ENCODE data around the gene PCDH9. TPM values are rescaled to one million over a fixed set of nuclear protein-coding genes. Genes with fewer than 3 reads are reported as not detected.

Gene PCDH9
- total RNA-seq, 4 donors from 2014 or later = 2.8 to 22.4 (median 12.9) TPM

GRCh38 chr13:66397133-66397532 lies 833.0 kb downstream of the PCDH9 start:
- Histone ChIP-seq H3K4me1 (no peaks in the 10 kb centered on the region), H3K4me3 (replicated peaks in 1 of 3) (no peak overlapping the region), H3K27me3 (no peaks in the 10 kb centered on the region), H3K9me3 (no peaks in the 10 kb centered on the region), H3K36me3 (no peaks in the 10 kb centered on the region), H3K27ac (no peak overlapping the region)
- 84 to 90% methylated on average over 3 of the region's 3 CpGs for WGBS, 2 donors
- intact Hi-C loops (cut with DNase I) = no loop called here
- TF ChIP-seq CTCF (IDR thresholded peaks at IDR 0.05) = no peak
- TF ChIP-seq POLR2A (IDR thresholded peaks at IDR 0.05) = no peak
- DNase-seq = no peak

DNA sequence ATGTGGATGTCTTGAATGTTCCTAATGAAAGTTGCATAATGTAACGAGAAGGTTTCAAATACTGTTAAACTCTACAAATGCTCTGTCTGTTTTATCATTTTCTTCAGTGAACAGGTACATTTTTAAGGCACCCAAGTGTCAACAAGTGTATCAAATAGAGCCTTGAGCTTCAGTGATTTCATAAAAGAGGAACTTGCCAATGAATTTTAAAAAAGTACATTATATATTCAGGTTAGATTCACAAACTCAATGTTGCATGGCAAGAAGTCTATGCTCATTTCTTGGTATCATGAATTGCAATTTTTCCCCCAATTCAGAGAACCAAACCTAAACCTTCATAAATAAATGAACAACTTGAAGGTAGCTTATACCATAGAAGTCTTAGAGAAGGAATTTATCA lies 838.8 kb downstream of the PCDH9 start:
- intact Hi-C loops (cut with DNase I) = no loop called here
- no peaks in the 10 kb centered on the region for H3K4me1 ChIP-seq
- no peak for DNase-seq
- TF ChIP-seq POLR2A (IDR thresholded peaks at IDR 0.05) = no peak
- no peak for TF ChIP-seq CTCF (IDR thresholded peaks at IDR 0.05)
- H3K4me3 ChIP-seq (replicated peaks in 1 of 3) = no peak overlapping the region
- no peak overlapping the region for H3K27ac ChIP-seq
- H3K9me3 ChIP-seq = no peaks in the 10 kb centered on the region
- no peaks in the 10 kb centered on the region for H3K27me3 ChIP-seq
- H3K36me3 ChIP-seq = no peaks in the 10 kb centered on the region
- WGBS, 2 donors = 91 to 93% methylated on average over 1 of the region's 1 CpG

DNA sequence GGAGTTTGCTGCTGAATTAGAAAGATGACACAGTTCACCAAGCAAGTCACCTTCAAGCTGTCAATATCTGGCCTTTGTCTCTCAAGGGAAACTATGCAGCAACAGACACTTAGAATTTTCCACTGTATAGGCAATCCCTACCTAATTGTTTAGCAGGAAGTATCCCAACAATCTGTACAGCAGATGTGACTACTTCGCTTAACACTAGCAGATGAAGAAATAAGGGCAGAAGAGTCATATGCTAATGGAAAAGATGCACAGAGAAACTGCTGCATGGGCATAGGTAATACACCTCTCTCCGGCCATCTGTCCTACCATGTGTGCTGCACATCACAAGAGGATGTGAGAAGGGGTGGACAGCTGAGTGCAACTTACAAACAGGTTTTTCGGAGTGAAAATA lies 851.2 kb downstream of the PCDH9 start:
- Histone ChIP-seq H3K9me3 (no peaks in the 10 kb centered on the region), H3K36me3 (no peaks in the 10 kb centered on the region), H3K4me1 (no peaks in the 10 kb centered on the region), H3K4me3 (replicated peaks in 1 of 3) (no peak overlapping the region), H3K27ac (no peak overlapping the region), H3K27me3 (no peaks in the 10 kb centered on the region)
- no peak for DNase-seq
- 95 to 97% methylated on average over 3 of the region's 3 CpGs for WGBS, 2 donors
- intact Hi-C loops (cut with DNase I) = no loop called here
- TF ChIP-seq CTCF (IDR thresholded peaks at IDR 0.05) (no peak), POLR2A (IDR thresholded peaks at IDR 0.05) (no peak)

DNA sequence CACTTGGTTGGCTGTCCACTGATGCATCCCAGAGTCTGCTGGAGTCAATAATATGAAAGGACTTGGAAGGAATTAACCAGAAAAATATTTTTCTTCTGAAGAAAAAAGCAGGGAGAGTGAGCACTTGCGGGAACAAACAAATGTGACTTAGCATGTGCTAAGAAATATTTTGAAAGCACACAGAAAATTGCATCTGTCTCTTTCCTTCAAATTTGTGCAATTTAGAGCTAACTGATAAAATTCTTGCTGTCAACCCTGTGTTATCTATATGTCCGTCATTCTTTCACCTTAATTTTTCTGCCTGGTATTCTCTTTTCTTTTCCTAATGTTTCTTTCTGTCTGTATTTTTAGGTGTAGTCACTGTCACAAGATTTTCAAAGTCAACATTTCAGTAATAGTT lies 852.6 kb downstream of the PCDH9 start:
- intact Hi-C loops (cut with DNase I) = no loop called here
- H3K36me3 ChIP-seq = no peaks in the 10 kb centered on the region
- 71 to 74% methylated on average over 2 of the region's 2 CpGs for WGBS, 2 donors
- no peaks in the 10 kb centered on the region for H3K4me1 ChIP-seq
- H3K27ac ChIP-seq = no peak overlapping the region
- DNase-seq = no peak
- no peaks in the 10 kb centered on the region for H3K27me3 ChIP-seq
- H3K9me3 ChIP-seq = no peaks in the 10 kb centered on the region
- no peak overlapping the region for H3K4me3 ChIP-seq (replicated peaks in 1 of 3)
- TF ChIP-seq POLR2A (IDR thresholded peaks at IDR 0.05) (no peak), CTCF (IDR thresholded peaks at IDR 0.05) (no peak)

DNA sequence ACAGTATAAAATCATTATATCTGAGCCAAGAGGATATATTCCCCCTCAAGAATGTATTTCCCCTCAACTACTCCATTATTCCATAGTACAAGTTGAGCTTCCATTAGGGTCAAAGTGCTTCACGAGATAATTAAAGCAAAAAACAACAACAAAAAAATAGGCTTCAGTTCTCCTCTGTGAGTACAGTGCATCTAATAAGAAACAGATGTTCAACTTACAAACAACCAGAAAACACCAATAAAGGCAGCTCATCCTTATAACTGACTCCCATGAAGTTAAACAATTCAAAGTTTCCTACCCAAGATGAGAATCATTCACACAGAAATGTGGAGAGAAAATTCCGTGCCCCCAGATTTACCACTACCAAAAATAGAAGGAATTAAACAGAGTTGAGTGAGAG lies 854.4 kb downstream of the PCDH9 start:
- Histone ChIP-seq H3K9me3 (no peaks in the 10 kb centered on the region), H3K27me3 (no peaks in the 10 kb centered on the region), H3K4me3 (replicated peaks in 1 of 3) (no peak overlapping the region), H3K27ac (no peak overlapping the region), H3K4me1 (no peaks in the 10 kb centered on the region), H3K36me3 (no peaks in the 10 kb centered on the region)
- TF ChIP-seq CTCF (IDR thresholded peaks at IDR 0.05) = no peak
- 75 to 79% methylated on average over 2 of the region's 2 CpGs for WGBS, 2 donors
- intact Hi-C loops (cut with DNase I) = no loop called here
- DNase-seq = no peak

Data from thyroid gland (tissue), 4 donors.